Activated T-cell treated with anti-CD3 and anti-CD28 coated beads, Interleukin-2, amount 50 U/mL, for 72 hours (primary cell): ENCODE measurements around the gene THSD4. TPM values are rescaled to one million over a fixed set of nuclear protein-coding genes. Genes with fewer than 3 reads are reported as not detected.

Experiments
- ATAC-seq, 2 donors: fragments of 150-1000 bp; cut with Tn5 transposase; replicated peaks in 1 of 2; 2 replicates each; pipeline ENCODE4 v1.10.0; 2021; ENCODE audit warnings: moderate library complexity in 2 of 2, mild to moderate bottlenecking in 1 of 2
- DNase-seq, 2 donors: peaks; one replicate each; pipeline ENCODE4 v3.0.0; 2021 to 2022; ENCODE audit warnings: mixed read lengths in 1 of 2
- H3K27ac Mint-ChIP-seq: one replicate; pipeline ENCODE4 v1.8.0; 2022; ENCODE audit warnings: mild to moderate bottlenecking, moderate library complexity, mixed read lengths
- H3K27me3 Mint-ChIP-seq: one replicate; pipeline ENCODE4 v1.8.0; 2022; ENCODE audit warnings: low read depth, mixed read lengths
- H3K36me3 Mint-ChIP-seq, 2 donors: one replicate each; pipeline ENCODE4 v1.8.0; 2022; ENCODE audit warnings: mixed read lengths in 2 of 2, mild to moderate bottlenecking in 1 of 2; ENCODE audit not compliant: insufficient read depth in 2 of 2
- H3K4me1 Mint-ChIP-seq: one replicate; pipeline ENCODE4 v1.8.0; 2022; ENCODE audit warnings: low read depth, mixed read lengths
- H3K4me3 Mint-ChIP-seq, 2 donors: one replicate each; pipeline ENCODE4 v1.8.0; 2022; ENCODE audit warnings: mild to moderate bottlenecking in 2 of 2, mixed read lengths in 2 of 2, moderate library complexity in 2 of 2
- H3K9me3 Mint-ChIP-seq, 2 donors: one replicate each; pipeline ENCODE4 v1.8.0; 2022; ENCODE audit warnings: mixed read lengths in 2 of 2
- total RNA-seq, 2 donors: library from RNA; stranded (reverse); gene quantifications; one replicate each; pipeline ENCODE4 v1.2.3, GENCODE V29; 2022

THSD4 gene
- total RNA-seq, 2 donors from 2014 or later = not detected

- Mint-ChIP-seq H3K4me1 (no peaks in the 10 kb centered on the region), H3K4me3 (no peak overlapping the region), H3K9me3 (no peaks in the 10 kb centered on the region), H3K27me3 (peaks cover 6% of the 10 kb centered on the region), H3K36me3 (no peaks in the 10 kb centered on the region), H3K27ac (no peak overlapping the region)
- DNase-seq (no peak), ATAC-seq (no peak)
Measured at GRCh38 chr15:71792521-71792920, 677.2 kb downstream of the THSD4 start.

- Mint-ChIP-seq H3K9me3 (no peaks in the 10 kb centered on the region), H3K27ac (no peak overlapping the region), H3K27me3 (peaks cover 6% of the 10 kb centered on the region), H3K4me1 (no peaks in the 10 kb centered on the region), H3K36me3 (no peaks in the 10 kb centered on the region), H3K4me3 (no peak overlapping the region)
- ATAC-seq = no peak
- DNase-seq = no peak
Measured at GRCh38 chr15:71798641-71799040, 683.4 kb downstream of the THSD4 start.

- H3K27ac Mint-ChIP-seq = no peak overlapping the region
- DNase-seq (no peak), ATAC-seq (no peak)
- no peak overlapping the region for H3K4me3 Mint-ChIP-seq
- H3K4me1 Mint-ChIP-seq = no peaks in the 10 kb centered on the region
- H3K27me3 Mint-ChIP-seq = peaks cover 6% of the 10 kb centered on the region
- H3K9me3 Mint-ChIP-seq = no peaks in the 10 kb centered on the region
- no peaks in the 10 kb centered on the region for H3K36me3 Mint-ChIP-seq
Measured at GRCh38 chr15:71800190-71800589, 684.9 kb downstream of the THSD4 start.

- Mint-ChIP-seq H3K4me1 (no peaks in the 10 kb centered on the region), H3K27me3 (peaks cover 6% of the 10 kb centered on the region), H3K27ac (no peak overlapping the region), H3K9me3 (no peaks in the 10 kb centered on the region), H3K36me3 (no peaks in the 10 kb centered on the region), H3K4me3 (no peak overlapping the region)
- ATAC-seq (peak; percentile 55 to 60), DNase-seq (peak; percentile 13 to 35)
Measured at GRCh38 chr15:71800835-71801745, 685.8 kb downstream of the THSD4 start.

- no peak for ATAC-seq
- Mint-ChIP-seq H3K4me1 (no peaks in the 10 kb centered on the region), H3K4me3 (no peak overlapping the region), H3K36me3 (no peaks in the 10 kb centered on the region), H3K9me3 (no peaks in the 10 kb centered on the region), H3K27me3 (peaks cover 6% of the 10 kb centered on the region), H3K27ac (no peak overlapping the region)
- DNase-seq = no peak
Measured at GRCh38 chr15:71801935-71802655, 686.8 kb downstream of the THSD4 start.

- peak; percentile 49 to 70 for DNase-seq
- peak; percentile 51 for ATAC-seq
- Mint-ChIP-seq H3K27me3 (peaks cover 6% of the 10 kb centered on the region), H3K27ac (no peak overlapping the region), H3K9me3 (no peaks in the 10 kb centered on the region), H3K4me1 (no peaks in the 10 kb centered on the region), H3K4me3 (no peak overlapping the region), H3K36me3 (no peaks in the 10 kb centered on the region)
Measured at GRCh38 chr15:71802770-71803169, 687.5 kb downstream of the THSD4 start.

GRCh38 chr15:71804226-71804625 is 689.0 kb downstream of the THSD4 start:
- Mint-ChIP-seq H3K4me1 (no peaks in the 10 kb centered on the region), H3K27ac (no peak overlapping the region), H3K9me3 (no peaks in the 10 kb centered on the region), H3K36me3 (no peaks in the 10 kb centered on the region), H3K4me3 (no peak overlapping the region), H3K27me3 (peaks cover 6% of the 10 kb centered on the region)
- ATAC-seq (no peak), DNase-seq (no peak)

GRCh38 chr15:71804695-71805470 is 689.6 kb downstream of the THSD4 start:
- Mint-ChIP-seq H3K4me1 (no peaks in the 10 kb centered on the region), H3K36me3 (no peaks in the 10 kb centered on the region), H3K27ac (no peak overlapping the region), H3K27me3 (peaks cover 5% of the 10 kb centered on the region), H3K4me3 (no peak overlapping the region), H3K9me3 (no peaks in the 10 kb centered on the region)
- ATAC-seq (no peak), DNase-seq (no peak)

- Mint-ChIP-seq H3K27ac (no peak overlapping the region), H3K27me3 (no peaks in the 10 kb centered on the region), H3K36me3 (no peaks in the 10 kb centered on the region), H3K9me3 (no peaks in the 10 kb centered on the region), H3K4me3 (no peak overlapping the region), H3K4me1 (no peaks in the 10 kb centered on the region)
- ATAC-seq (no peak), DNase-seq (no peak)
Measured at GRCh38 chr15:71806452-71806931, 691.2 kb downstream of the THSD4 start.

- no peak for DNase-seq
- no peak for ATAC-seq
- Mint-ChIP-seq H3K27me3 (no peaks in the 10 kb centered on the region), H3K9me3 (no peaks in the 10 kb centered on the region), H3K4me1 (no peaks in the 10 kb centered on the region), H3K4me3 (no peak overlapping the region), H3K36me3 (no peaks in the 10 kb centered on the region), H3K27ac (no peak overlapping the region)
Measured at GRCh38 chr15:71807125-71807629, 691.9 kb downstream of the THSD4 start.

GRCh38 chr15:71807691-71808091 is 692.4 kb downstream of the THSD4 start:
- ATAC-seq = no peak
- Mint-ChIP-seq H3K27ac (no peak overlapping the region), H3K27me3 (no peaks in the 10 kb centered on the region), H3K9me3 (no peaks in the 10 kb centered on the region), H3K4me3 (no peak overlapping the region), H3K36me3 (no peaks in the 10 kb centered on the region), H3K4me1 (no peaks in the 10 kb centered on the region)
- no peak for DNase-seq

GRCh38 chr15:71808311-71809020 is 693.2 kb downstream of the THSD4 start:
- no peaks in the 10 kb centered on the region for H3K36me3 Mint-ChIP-seq
- no peaks in the 10 kb centered on the region for H3K4me1 Mint-ChIP-seq
- no peak for ATAC-seq
- H3K4me3 Mint-ChIP-seq = no peak overlapping the region
- H3K9me3 Mint-ChIP-seq = no peaks in the 10 kb centered on the region
- no peak overlapping the region for H3K27ac Mint-ChIP-seq
- H3K27me3 Mint-ChIP-seq = no peaks in the 10 kb centered on the region
- DNase-seq = no peak
